Upper lobe of left lung (tissue), 4 donors: ENCODE measurements around the gene BEND7.

Experiments used
- EP300 ChIP-seq, 4 donors: sonication (generic); formaldehyde crosslinking; IDR thresholded peaks; one replicate each; pipeline ENCODE4 v1.5.1; 2017; ENCODE audit warnings: antibody characterized with exemption in 4 of 4, control low read depth in 2 of 4
- TF ChIP-seq, protein P1 (sequence below), 6 experiments: fragments of 450-650 bp in 4 of 6; fragments of 200-600 bp in 2 of 6; sonication (generic) in 2 of 6; IDR thresholded peaks; one replicate each; pipeline ENCODE4 v1.5.1; 2016 to 2019; ENCODE audit warnings: antibody characterized with exemption in 6 of 6

DNA sequence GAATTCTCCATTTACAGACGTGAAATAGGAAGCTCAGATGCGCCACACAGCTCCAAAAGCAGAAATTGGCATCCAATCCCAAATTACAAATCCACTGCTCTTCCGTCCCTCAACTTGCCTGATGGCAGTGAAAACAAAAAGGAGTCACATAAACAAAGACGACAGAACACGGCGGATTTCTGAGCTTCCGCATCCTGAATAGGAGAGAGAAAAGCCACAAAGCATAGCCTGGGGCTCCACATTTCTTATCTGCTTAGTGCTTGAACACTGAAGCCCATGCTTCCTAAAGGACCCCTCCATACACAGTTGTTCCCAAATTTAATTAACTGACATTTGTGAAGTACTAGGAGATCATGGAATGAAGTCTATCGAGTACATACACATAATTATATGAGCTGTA is 32.6 kb downstream of the BEND7 start:
- TF ChIP-seq, protein P1, sequence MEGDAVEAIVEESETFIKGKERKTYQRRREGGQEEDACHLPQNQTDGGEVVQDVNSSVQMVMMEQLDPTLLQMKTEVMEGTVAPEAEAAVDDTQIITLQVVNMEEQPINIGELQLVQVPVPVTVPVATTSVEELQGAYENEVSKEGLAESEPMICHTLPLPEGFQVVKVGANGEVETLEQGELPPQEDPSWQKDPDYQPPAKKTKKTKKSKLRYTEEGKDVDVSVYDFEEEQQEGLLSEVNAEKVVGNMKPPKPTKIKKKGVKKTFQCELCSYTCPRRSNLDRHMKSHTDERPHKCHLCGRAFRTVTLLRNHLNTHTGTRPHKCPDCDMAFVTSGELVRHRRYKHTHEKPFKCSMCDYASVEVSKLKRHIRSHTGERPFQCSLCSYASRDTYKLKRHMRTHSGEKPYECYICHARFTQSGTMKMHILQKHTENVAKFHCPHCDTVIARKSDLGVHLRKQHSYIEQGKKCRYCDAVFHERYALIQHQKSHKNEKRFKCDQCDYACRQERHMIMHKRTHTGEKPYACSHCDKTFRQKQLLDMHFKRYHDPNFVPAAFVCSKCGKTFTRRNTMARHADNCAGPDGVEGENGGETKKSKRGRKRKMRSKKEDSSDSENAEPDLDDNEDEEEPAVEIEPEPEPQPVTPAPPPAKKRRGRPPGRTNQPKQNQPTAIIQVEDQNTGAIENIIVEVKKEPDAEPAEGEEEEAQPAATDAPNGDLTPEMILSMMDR (IDR thresholded peaks at IDR 0.05), result no peak
- no peak for TF ChIP-seq EP300 (IDR thresholded peaks at IDR 0.05)
